ENCODE data around the gene CCNE1. TPM values are rescaled to one million over a fixed set of nuclear protein-coding genes. Genes with fewer than 3 reads are reported as not detected.

Gene CCNE1
- total and polyA plus RNA-seq, 9 of the 15 experiments (the other 6 are each of a cell fraction or from before 2014, with no cell fraction given): 6.2 to 41.0 (median 31.6) TPM

DNA sequence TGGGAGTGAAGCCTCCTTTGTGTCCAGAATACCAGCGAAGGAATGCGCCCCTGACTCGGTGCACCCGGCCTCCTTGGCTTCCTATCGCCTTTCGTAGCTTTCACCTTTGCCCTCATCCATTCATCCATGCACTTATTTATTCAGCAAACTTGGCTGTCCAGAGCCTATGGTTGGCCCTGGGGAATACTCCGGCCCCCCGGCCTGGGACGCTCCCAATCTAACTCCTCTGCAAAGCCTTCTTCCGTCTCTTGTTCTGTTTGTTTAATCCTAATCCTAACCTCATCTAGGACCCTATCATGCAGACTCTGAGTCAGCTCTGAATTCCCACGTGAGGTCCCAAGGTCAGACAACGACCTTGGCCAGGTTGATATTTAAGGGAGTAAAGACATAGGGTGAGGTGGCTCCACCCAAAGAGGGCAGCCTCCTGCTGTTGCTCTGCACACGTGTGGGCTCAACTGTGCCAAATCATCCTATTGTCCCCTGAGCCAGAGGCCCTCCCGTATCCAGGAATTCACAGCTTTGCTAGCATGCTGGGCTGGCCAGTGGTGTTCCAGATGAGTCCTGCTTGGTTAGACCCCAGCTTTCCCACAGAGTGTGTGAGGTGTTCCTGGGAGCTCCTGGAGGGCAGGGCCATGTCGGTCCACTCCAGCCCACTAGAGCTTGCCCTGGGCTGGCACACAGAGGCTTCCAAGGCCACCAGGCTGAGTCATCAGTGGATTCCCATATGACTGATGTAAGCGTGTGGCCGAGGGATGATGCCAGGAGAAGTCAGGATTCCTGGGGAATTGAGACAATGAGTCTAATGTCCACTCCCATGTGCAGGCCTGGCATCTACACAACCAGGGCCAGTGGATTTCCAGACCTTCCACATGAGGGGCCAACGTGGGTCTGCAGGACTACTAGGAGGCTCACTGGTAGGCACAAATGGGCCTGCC, 6.5 kb upstream of the CCNE1 start:
- peak overlapping the region; percentile 63 for H2AFZ ChIP-seq (ENCODE audit: low read depth, low read length)
- no TSS peak for BruUV-seq (replicated peaks)
- H3K9me1 ChIP-seq (ENCODE audit: control insufficient read depth, insufficient read depth, low read length): no peaks in the 10 kb centered on the region
- ChIA-PET CTCF (ENCODE audit: low intra/inter-chr PET ratio) (no interaction called here), POLR2A (interaction anchor here (1.2 kb wide), 1 partner anchor 12 kb away, joined by 4 read pairs; no protein-coding TSS in a partner anchor)
- no peak overlapping the region for H3K9ac ChIP-seq (ENCODE audit: insufficient read depth in 1 of 2, low read depth in 2 of 2, low read length in 2 of 2)
- no peak overlapping the region for H3K4me3 ChIP-seq
- peaks cover 15 to 19% of the 10 kb centered on the region in 2 experiments; a peak in 4 of 5 replicates for H3K4me1 ChIP-seq (replicated peaks in 1 of 2; ENCODE audit: control insufficient read depth in 2 of 2, insufficient read depth in 2 of 2, low read length in 2 of 2)
- H3K27me3 ChIP-seq (ENCODE audit: control insufficient read depth in 2 of 2, insufficient read depth in 2 of 2, low read length in 2 of 2): no peaks in the 10 kb centered on the region
- TF ChIP-seq COPS2 (conservative IDR thresholded peaks at IDR 0.05): no peak
- TF ChIP-seq ZNF347 (CRISPR knock-in tag; IDR thresholded peaks at IDR 0.05; ENCODE audit: low read depth): no peak
- peak; percentile 70 for TF ChIP-seq ESRRA (IDR thresholded peaks at IDR 0.05; ENCODE audit: borderline replicate concordance, low read depth)
- TF ChIP-seq CSDE1 (IDR thresholded peaks at IDR 0.05): no peak
- H3K36me3 ChIP-seq (ENCODE audit: control insufficient read depth, insufficient read depth, low read length): no peaks in the 10 kb centered on the region
- H3K9me3 ChIP-seq (replicated peaks; ENCODE audit: control insufficient read depth, insufficient read depth, low read depth, low read length): no peaks in the 10 kb centered on the region
- in situ Hi-C loops (cut with MboI) (no loop called here), intact Hi-C loops (cut with micrococcal nuclease) (no loop called here)
- no peak overlapping the region for H3K4me2 ChIP-seq (ENCODE audit: insufficient read depth, low read length)
- DNase-seq (ENCODE audit: extremely low read depth in 1 of 4, low spot score in 3 of 4) (no peak), FAIRE-seq (no peak), ATAC-seq (no peak)
- H4K20me1 ChIP-seq (replicated peaks; ENCODE audit: control insufficient read depth, insufficient read depth, low read length): no peaks in the 10 kb centered on the region
- no peaks in the 10 kb centered on the region for H3K79me2 ChIP-seq (ENCODE audit: control insufficient read depth, insufficient read depth, low read length)
- 82% methylated on average over 18 of the region's 18 CpGs for WGBS (ENCODE audit: insufficient coverage, low coverage, missing lambda C conversion rate)
- H3K27ac ChIP-seq (ENCODE audit: extremely low read depth, low read depth, low read length): peak overlapping the region; percentile 53
